ENCODE measurements around the gene DCST2.
A peak's percentile ranks its signal among the peaks of the same experiment; 100 is the strongest.
"Not testable (repeated sequence)": the region's sequence is repeated elsewhere in the genome, so short reads cannot be mapped to it uniquely, and the experiment has no call there.

The DCST2 gene

DNA sequence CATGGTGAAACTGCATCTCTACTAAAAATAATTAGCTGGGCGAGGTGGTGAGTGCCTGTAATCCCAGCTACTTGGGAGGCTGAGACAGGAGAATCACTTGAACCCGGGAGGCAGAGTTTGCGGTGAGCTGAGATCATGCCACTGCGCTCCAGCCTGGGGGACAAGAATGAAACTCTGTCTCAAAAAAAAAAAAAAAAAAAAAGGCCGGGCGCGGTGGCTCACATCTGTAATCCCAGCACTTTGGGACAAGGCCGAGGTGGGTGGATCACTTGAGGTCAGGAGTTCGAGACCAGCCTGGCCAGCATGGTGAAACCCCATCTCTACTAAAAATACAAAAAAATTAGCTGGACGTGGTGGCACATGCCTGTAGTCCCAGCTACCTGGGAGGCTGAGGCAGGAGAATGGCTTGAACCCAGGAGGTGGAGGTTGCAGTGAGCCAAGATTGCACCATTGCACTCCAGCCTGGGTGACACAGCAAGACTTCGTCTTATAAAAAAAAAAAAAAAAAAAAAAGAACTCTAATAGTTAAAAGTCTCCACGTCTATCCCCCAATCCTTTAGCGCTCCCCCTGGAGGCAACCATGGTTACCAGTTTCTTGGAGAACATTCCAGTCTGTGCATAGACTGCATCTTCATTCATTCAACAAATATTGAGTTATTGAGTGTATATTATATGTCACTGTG, 38.1 kb downstream of the DCST2 start:
- DNase-seq, result not testable (repeated sequence)

DNA sequence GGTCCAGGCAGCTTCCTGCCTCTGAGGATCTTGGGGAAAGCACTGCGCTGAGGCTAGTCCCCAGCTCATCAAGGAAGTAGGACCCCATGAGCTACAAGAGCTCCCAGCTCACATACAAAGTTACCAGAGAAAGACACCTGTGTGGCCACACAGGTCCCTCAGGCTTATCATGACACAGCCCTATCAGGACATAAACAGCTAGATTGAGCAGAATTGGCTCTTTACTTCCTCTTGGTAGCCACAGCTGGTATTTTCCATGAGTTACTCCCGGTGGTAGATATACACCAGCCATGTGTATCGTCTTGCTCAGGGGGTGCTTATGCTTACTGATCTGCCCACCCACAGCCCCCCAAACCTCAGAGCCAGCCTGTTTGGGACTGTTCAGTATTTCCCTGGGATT, 39.0 kb downstream of the DCST2 start:
- DNase-seq, result no peak

DNA sequence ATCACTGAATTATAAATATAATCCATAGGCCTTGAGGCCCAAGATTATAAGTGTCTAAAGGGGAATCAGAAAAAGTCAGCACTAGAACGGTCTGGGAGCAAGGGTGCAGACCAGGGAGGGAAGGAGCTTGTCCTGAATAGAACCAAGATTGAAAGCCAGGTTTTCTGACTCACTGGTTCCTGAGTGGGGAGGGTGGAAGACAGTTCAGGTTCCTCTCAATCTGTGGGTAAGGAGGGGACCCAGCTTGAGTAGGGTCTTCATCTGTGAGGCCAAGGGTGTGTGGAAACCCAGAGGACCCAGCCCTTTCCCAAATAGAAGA, 39.4 kb downstream of the DCST2 start:
- no peak for DNase-seq

DNA sequence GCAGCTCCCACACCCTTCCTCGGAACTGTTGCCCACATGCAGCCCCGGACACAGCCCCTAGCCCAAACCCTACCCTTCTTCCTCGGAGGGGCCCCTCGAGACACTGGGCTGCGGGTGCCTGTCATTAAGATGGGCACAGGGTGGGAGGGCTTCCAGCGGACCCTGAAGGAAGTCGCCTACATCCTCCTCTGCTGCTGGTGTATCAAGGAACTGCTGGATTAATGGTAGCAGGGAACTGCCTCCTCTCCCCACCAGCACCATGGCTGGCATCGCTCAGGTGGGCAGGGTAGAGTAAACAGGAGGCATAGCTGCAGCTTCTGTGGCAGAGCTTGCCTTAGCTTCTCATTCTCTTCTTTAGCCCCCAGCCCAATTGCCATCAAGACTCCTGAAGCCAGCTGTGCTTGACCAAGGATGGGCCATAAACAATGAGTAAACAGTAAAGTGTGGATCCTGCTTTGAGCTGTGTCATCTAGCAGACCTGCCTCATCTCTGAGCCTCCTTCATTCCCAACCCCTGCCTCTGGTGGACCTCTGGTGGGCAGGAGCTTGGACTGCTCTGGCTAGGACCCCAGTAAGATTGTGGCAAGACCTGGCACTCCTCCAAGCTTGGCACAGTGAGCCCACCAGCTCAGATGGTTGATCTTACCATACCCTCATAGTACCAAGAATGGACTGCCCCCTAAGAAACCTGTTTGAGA, 39.9 kb downstream of the DCST2 start, which contains the start of gene LENEP:
Gene LENEP, plus strand, starts transcription at position 15 of the 697 bp plus-strand sequence. Its CDS starts 22 bp downstream, at position 37.
- DNase-seq, result no peak

DNA sequence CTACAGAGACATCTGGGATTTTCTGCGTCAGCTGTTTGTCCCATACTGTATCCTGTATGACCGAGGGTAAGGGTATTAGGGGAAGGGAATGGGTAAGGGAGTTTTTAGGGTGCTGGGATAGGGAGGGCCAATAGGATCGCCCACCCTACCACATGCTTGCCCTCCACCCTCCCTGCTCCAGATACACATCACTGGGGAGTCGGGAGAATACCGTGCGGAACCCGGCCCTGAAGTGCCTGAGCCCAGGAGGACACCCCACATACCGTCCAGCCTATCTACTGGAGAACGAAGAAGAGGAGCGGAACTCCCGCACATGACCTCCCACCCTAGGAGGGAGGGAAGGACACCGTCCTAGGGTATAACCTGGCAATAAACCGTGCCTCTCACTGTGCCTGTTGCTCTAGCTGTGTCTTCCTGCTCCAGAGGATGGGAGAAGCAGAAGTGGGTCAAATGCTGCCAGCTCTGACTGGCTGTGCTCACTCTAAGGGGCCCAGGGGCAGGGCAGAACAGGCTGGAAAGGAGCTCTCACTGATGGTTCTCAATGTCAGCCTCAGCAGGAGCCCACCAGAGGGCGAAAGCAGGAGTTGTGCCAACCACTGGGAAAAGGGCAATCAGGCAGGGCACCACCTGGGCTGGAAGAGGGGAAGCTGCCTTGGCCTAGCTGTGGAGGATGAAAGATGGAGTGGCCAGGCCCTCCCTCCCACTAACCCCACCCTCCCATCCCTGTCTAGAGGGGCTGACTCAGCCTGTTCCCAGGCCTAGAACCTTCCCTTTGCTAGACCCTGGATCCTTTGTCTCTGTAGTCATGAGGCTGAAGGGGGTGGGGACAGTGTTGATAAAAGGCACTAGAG, 40.6 kb downstream of the DCST2 start:
- no peak for DNase-seq

DNA sequence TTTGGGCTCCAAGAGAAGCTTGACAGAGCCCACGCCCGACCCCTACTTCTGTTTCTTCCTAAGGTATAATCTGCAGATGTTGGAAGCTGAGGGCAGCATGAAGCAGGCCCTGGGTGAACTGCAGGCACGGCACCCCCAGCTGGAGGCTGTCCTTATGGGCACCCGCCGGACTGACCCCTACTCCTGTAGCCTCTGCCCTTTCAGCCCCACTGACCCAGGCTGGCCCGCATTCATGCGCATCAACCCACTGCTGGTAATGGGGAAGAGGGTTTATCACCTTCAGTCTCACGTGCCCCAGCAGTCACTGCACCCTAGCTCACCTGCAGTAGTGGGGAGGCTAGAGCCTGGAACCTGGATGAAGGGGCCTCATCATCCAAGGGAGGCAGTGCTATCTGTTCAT, 43.3 kb downstream of the DCST2 start:
- DNase-seq, result no peak

DNA sequence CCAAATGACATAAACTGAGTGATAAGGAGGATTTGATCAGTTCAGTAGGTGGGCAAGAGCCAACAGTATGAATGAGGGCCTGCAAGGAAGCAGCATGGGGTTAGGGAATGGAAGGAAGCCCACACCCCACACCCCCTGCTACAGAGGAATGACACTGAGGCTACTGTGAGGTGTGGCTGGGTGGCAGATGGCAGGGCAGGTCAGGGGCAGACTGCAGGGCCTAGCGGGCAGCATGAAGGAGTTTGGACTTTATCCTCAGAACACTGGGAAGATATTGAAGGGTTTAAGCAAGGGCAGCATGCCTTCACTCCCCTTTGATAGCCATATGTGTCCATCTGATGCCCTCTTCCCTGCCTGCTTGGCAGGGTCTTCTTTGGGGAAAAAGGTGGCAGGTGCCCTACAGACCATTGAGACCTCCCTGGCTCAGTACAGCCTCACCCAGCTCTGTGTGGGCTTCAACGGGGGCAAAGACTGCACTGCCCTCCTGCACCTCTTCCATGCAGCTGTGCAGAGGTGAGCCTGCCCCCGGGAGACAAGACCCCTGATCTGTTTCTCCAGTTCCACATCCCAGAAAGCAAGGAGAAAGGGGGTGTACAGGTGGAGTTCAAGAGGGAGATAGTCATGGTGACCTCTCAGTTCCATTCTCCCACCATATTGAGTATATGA, 44.3 kb downstream of the DCST2 start:
- DNase-seq, result no peak

DNA sequence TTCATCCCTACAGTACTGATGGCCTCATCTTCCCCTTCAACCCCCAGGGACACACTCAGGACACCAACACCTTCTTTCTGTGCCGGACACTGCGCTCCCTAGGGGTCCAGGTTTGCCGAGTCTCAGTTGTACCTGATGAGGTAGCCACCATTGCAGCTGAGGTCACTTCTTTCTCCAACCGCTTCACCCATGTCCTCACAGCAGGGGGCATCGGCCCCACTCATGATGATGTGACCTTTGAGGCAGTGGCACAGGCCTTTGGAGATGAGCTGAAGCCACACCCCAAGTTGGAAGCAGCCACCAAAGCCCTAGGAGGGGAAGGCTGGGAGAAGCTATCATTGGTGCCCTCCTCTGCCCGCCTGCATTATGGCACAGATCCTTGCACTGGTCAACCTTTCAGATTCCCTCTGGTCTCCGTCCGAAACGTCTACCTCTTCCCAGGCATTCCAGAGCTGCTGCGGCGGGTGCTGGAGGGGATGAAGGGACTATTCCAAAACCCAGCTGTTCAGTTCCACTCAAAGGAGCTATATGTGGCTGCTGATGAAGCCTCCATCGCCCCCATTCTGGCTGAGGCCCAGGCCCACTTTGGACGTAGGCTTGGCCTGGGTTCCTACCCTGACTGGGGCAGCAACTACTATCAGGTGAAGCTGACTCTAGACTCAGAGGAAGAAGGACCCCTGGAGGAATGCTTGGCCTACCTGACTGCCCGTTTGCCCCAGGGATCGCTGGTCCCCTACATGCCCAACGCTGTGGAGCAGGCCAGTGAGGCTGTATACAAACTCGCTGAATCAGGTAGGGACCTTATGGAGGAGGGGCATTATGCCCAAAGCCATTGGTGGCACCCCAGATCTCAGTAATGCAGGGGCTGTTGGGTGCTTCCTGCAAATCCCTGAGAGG, 45.3 kb downstream of the DCST2 start:
- no peak for DNase-seq

DNA sequence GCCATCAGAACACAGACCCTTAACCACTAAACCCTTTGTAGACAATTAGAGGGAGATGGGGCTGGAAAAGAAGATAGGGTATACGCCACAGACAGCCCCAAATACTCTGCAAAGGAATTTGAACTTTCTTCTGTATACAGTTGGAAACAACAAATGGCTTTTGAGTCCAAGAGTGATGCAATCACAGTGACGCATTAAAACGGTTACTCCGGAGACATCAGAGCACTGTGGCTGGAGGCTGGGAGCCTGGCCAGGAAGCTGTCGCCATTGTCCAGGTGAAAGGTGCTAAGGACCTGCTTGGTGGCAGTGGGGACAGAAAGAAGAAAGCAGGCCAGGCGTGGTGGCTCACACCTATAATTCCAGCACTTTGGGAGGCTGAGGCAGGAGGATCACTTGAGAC, 46.3 kb downstream of the DCST2 start:
- no peak for DNase-seq

DNA sequence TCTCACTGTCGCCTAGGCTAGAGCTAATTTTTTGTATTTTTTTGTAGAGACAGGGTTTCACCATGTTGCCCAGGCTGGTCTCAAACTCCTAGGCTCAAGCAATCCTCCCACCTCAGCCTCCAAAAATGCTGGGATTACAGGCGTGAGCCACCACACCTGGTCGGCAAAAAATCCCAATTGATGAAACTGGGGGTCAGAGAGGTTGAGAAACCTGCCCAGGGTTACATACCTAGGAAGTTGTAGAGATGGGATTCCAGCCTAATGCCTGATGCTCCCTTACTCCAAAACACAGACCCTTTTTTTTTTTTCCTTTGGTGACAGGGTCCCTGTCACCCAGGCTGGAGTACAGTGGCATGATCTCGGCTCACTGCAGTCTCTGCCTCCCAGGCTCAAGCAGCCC, 46.8 kb downstream of the DCST2 start:
- not testable (repeated sequence) for DNase-seq

DNA sequence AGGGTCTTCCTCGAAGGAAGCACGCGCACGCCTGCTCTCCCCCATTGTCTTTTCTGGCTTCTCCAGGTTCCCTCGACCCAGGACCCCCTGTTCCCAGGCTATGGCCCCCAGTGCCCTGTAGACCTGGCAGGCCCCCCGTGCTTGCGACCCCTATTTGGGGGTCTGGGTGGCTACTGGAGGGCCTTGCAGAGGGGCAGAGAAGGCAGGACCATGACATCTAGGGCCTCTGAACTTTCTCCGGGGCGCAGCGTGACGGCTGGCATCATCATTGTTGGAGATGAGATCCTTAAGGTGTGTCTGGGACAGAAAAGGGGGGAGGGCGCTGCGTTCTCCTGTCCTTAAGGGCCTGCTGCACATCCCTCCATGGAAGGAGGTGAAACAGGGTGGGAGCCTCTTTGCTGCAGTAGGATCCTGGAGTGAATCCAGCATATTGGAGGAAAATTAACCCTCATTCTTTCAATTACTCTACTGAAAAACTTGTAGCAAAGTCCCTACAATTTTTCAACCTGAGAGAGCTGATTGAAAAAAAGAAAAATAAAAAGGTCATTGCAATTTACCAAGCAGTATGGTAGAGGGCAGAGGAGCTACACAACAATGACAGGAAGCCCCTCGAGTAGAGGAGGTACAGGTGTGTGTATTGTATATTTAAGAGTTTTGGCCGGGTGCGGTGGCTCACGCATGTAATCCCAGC, 49.7 kb downstream of the DCST2 start:
- no peak for DNase-seq

DNA sequence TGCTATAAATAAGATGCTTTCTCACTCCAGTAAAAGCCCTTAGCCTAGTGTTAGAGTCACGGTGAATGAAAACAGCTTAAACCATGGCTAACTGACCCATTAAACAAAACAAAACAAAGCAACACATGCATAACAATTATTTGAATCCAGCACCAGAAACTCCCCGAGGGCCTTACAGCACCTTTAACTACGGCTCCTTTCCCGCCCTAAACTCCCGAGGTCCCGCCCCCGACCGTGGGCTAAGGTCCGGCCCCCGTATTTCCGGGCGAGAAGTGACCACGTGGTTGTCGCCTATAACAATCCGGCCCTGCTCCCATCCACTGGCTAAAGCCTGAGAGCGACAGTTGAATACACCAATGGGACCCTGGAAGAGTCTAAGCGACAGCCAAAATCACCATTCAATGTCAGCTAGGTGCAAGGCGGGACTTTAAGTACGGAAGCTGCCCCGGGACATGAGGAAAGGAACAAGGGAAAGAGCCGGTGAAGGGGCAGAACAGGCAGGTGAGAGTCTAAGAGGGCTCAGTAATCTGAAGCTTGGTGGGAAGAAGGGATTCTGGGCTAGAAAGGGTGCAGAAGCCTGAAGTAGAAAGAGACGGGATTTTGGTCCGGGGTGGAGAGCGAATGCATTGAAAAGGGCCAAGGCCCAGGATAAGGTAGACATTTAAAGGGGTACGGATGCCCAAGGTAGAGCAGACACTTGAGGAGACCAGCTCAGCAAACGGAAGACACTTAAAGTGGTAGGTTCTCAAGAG, 50.5 kb downstream of the DCST2 start, which contains the start of gene FLAD1:
Gene FLAD1, plus strand, starts transcription at position 448 of the 752 bp plus-strand sequence. CDS start 351 bp downstream, outside the sequence.
- peak; percentile 98 for DNase-seq

DNA sequence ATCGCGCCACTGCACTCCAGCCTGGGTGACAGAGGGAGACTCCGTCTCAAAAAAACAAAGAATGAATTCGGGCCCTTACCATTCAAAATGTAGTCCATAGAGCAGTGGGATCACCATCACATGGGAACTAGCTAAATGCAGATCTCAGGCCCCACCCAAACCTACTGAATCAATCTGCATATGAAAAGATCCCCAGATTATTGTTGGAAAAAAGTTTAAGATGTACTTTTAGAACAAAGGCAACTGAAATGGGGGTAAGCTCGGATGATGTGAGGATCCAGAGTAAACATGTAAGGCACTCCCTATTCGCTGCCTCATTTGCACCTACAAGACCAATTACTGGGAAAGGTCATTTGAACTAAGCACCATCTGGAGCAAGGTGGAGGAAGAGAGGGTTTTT, 51.2 kb downstream of the DCST2 start:
- DNase-seq, result no peak

DNA sequence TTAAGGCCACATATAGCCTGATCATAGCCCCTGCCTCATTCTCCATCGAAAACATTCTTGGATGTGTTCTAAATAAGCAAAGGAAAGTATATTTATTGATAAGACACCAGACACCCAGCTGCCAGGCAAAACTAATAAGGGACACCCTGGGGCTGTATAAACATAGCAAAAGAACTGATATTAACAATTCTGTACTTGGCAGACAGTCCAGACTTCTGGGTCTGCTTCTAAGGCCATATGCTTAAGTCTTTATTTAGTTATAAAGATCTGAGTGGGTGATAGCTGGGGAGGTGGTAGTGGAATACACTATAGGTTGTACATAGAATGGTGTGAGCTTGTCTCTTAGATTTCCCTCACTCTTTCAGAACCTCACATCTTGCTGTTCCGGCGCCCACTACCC, 55.2 kb downstream of the DCST2 start:
- DNase-seq, result no peak

DNA sequence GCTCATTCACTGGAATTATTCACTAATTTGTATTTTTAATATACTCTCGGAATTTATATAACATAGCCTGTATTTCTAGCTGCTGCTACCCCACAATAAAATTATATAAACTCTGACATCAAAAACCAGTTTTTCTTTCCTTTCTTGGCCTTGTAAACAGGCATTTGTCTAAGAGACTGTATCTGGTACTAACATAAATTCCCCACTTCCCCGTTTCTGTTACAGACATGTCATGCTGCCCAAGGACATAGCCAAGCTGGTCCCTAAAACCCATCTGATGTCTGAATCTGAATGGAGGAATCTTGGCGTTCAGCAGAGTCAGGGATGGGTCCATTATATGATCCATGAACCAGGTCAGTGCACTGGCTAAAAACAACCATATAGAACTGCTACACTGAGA, 55.8 kb downstream of the DCST2 start:
- not testable (repeated sequence) for DNase-seq

DNA sequence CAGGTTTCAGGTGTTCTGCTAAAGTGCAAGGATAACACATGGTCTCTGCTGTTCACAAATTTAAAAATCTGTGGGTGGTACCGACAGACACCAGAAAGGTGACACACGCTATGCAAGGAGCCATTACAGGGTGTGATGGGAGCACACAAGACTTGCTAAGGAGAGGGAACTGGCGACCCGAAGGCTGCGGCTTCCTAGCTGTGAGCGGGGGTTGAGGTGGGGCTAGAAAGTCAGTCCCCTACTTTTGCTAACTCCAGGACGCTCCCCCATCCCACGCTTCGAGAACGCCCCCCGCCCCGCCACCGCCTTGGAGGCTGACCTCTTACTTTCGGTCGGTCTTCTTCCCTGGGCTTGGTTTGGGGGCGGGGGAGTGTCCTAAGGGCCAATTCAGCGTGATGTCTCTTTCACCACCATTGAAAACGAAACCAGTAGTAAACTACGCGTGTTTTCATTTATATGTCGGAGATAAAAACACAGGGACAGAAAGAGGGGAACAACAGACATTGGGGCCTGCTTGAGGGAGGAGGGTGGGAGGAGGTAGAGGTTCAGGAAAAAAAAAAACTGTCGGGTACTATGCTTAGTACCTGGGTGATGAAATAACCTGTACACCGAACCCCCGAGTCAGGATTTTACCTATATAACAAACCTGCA, 58.0 kb downstream of the DCST2 start:
- no peak for DNase-seq

DNA sequence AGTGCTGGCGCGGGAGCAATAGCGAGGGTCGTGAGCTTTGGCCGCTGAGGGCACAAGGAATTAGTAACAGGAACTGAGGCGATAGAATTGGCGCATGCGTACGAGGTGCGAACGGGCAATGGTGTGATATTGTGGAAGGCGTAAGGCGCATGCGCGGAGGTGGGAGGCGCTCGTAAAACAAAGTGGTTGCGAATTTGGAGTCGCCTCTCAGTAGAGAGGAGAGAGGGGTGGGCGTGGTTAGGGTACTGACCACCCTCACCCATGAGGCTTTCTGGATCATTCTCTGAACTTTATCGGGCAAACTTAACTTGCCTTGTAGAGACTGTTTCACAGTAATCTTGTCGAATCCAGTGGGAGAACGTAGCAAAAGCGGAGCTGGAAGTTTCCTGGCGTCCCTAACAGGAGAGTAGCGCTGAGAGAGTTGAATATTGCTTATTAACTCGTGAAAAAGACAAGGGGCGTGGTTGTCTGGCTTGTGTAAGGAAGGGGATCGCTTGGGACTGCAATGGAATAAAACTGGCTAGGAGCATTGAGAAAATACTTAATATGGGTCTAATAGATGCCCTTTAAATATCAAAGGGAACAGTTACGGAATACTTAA, 58.7 kb downstream of the DCST2 start:
- DNase-seq, result peak; percentile 94

DNA sequence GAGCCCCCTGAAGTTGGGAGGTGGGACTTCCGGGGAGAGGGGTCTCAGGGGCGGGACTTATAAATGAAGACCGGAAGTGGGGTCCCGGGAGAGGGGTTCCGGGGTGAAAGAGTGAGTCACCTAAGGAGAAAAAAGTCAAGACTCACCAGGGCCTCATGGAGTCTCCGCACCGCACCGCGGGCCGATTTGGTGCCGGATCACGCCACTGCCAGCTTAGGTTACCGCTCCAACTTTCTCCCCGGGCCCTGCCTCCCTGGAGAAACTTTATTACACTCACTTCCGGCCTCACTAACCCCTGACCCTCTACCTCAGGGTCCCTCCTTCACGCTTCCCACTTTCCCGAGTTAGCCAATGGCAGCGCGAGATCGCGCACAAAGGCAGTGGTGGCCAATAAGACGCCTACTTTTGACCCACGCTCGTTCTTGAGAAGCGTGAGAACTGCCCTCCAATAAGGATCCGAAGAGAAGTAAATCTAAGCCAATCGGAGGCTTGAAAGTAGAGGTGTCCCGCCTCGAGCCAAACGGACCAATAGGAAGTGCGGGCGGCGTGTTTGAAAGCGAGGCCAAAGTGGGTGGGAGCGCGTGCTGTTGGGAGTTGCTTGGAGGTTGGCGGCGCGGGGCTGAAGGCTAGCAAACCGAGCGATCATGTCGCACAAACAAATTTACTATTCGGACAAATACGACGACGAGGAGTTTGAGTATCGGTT, 59.3 kb downstream of the DCST2 start, which contains the start of gene CKS1B:
Gene CKS1B, plus strand, starts transcription at position 580 of the 706 bp plus-strand sequence. Its CDS starts 65 bp downstream, at position 645.
- peak; percentile 97 for DNase-seq

Data from NCI-H2029 treated with DMSO at 0.1 percent for 48 hours (cell line).